ENCODE data around the gene RYR2. TPM values are rescaled to one million over a fixed set of nuclear protein-coding genes. Genes with fewer than 3 reads are reported as not detected.
"Not testable (repeated sequence)": the region's sequence is repeated elsewhere in the genome, so short reads cannot be mapped to it uniquely, and the experiment has no call there.

The RYR2 gene
- polyA plus RNA-seq, 1 of the 3 experiments (the other 2 are of a cell fraction): under 0.01 TPM

GRCh38 chr1:237841485-237841884 lies 799.5 kb downstream of the RYR2 start:
- Histone ChIP-seq H3K4me2 (no peak overlapping the region), H3K27ac (ENCODE audit: low read depth in 2 of 2, low read length in 1 of 2) (no peak overlapping the region), H3K4me1 (ENCODE audit: control insufficient read depth in 1 of 2, insufficient read depth in 2 of 2, low read depth in 1 of 2, low read length in 1 of 2) (no peaks in the 10 kb centered on the region), H3K27me3 (ENCODE audit: insufficient read depth) (no peaks in the 10 kb centered on the region), H3K4me3 (ENCODE audit: low read depth in 2 of 2, low read length in 1 of 2) (no peak overlapping the region), H3K79me2 (ENCODE audit: insufficient read depth) (no peaks in the 10 kb centered on the region), H3K9me3 (no peaks in the 10 kb centered on the region), H2AFZ (ENCODE audit: low read depth) (no peak overlapping the region), H4K20me1 (ENCODE audit: insufficient read depth) (no peaks in the 10 kb centered on the region), H3K36me3 (replicated peaks in 1 of 2; ENCODE audit: control insufficient read depth in 1 of 2, insufficient read depth in 2 of 2, low read length in 1 of 2) (no peaks in the 10 kb centered on the region), H3F3A (replicated peaks; ENCODE audit: insufficient read depth) (no peaks in the 10 kb centered on the region), H3K9me2 (no peaks in the 10 kb centered on the region), H3K9ac (no peak overlapping the region)
- CTCF ChIA-PET: interaction anchor here (1.6 kb wide), 1 partner anchor 10 kb away, joined by 9 read pairs; no protein-coding TSS in a partner anchor
- POLR2A ChIA-PET: no interaction called here
- WGBS (ENCODE audit: low lambda C conversion rate): 26% methylated on average over 3 of the region's 3 CpGs
- TF ChIP-seq RFX5 (IDR thresholded peaks at IDR 0.05; ENCODE audit: low read length) (no peak), FOXJ3 (CRISPR knock-in tag; IDR thresholded peaks at IDR 0.05) (no peak), TEAD4 (IDR thresholded peaks at IDR 0.05; ENCODE audit: borderline replicate concordance, insufficient read depth) (no peak), NRF1 (IDR thresholded peaks at IDR 0.05; ENCODE audit: low read depth, low read length) (no peak), CTCF (IDR thresholded peaks at IDR 0.05) (no peak), FOSL2 (IDR thresholded peaks at IDR 0.05; ENCODE audit: borderline replicate concordance, low read depth) (no peak), SMC3 (IDR thresholded peaks at IDR 0.05; ENCODE audit: low read depth, low read length) (no peak)
- TF ChIP-seq, protein P1, sequence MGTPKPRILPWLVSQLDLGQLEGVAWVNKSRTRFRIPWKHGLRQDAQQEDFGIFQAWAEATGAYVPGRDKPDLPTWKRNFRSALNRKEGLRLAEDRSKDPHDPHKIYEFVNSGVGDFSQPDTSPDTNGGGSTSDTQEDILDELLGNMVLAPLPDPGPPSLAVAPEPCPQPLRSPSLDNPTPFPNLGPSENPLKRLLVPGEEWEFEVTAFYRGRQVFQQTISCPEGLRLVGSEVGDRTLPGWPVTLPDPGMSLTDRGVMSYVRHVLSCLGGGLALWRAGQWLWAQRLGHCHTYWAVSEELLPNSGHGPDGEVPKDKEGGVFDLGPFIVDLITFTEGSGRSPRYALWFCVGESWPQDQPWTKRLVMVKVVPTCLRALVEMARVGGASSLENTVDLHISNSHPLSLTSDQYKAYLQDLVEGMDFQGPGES (IDR thresholded peaks at IDR 0.05; ENCODE audit: low read depth, low read length): no peak
- DNase-seq: no peak

- CTCF ChIA-PET: interaction anchor here (3.5 kb wide), 1 partner anchor 21 kb away, joined by 16 read pairs; no protein-coding TSS in a partner anchor
- H3K9me2 ChIP-seq; POLR2A ChIA-PET; DNase-seq; H3K27me3 ChIP-seq (ENCODE audit: insufficient read depth); H3K4me3 ChIP-seq (ENCODE audit: low read depth in 2 of 2, low read length in 1 of 2); H3K4me1 ChIP-seq (ENCODE audit: control insufficient read depth in 1 of 2, insufficient read depth in 2 of 2, low read depth in 1 of 2, low read length in 1 of 2); H2AFZ ChIP-seq (ENCODE audit: low read depth); H3K9ac ChIP-seq; H3K79me2 ChIP-seq (ENCODE audit: insufficient read depth); H3K9me3 ChIP-seq; H3K4me2 ChIP-seq; H4K20me1 ChIP-seq (ENCODE audit: insufficient read depth); H3F3A ChIP-seq (replicated peaks; ENCODE audit: insufficient read depth); H3K36me3 ChIP-seq (replicated peaks in 1 of 2; ENCODE audit: control insufficient read depth in 1 of 2, insufficient read depth in 2 of 2, low read length in 1 of 2); H3K27ac ChIP-seq (ENCODE audit: low read depth in 2 of 2, low read length in 1 of 2): not testable (repeated sequence)
- WGBS (ENCODE audit: low lambda C conversion rate): 26% methylated on average over 3 of the region's 3 CpGs
These were observed 801.5 kb downstream of the RYR2 start for GRCh38 chr1:237843516-237843915.

Data from SK-N-SH (cell line).